K562 treated with DMSO at 1 percent for 24 hours (cell line): ENCODE measurements around the gene MAK. TPM values are rescaled to one million over a fixed set of nuclear protein-coding genes. Genes with fewer than 3 reads are reported as not detected.

Source experiments
- total RNA-seq: library from RNA; unstranded; fragments of 300-600 nt; gene quantifications from 2 replicates; pipeline ENCODE4 v1.2.3, GENCODE V29; 2022; ENCODE audit warnings: low read depth; ENCODE audit not compliant: insufficient read depth

The MAK gene, protein sequence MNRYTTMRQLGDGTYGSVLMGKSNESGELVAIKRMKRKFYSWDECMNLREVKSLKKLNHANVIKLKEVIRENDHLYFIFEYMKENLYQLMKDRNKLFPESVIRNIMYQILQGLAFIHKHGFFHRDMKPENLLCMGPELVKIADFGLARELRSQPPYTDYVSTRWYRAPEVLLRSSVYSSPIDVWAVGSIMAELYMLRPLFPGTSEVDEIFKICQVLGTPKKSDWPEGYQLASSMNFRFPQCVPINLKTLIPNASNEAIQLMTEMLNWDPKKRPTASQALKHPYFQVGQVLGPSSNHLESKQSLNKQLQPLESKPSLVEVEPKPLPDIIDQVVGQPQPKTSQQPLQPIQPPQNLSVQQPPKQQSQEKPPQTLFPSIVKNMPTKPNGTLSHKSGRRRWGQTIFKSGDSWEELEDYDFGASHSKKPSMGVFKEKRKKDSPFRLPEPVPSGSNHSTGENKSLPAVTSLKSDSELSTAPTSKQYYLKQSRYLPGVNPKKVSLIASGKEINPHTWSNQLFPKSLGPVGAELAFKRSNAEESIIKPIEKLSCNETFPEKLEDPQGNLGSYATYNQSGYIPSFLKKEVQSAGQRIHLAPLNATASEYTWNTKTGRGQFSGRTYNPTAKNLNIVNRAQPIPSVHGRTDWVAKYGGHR
- 0.46 and 0.73 TPM in 2 replicates for total RNA-seq

DNA sequence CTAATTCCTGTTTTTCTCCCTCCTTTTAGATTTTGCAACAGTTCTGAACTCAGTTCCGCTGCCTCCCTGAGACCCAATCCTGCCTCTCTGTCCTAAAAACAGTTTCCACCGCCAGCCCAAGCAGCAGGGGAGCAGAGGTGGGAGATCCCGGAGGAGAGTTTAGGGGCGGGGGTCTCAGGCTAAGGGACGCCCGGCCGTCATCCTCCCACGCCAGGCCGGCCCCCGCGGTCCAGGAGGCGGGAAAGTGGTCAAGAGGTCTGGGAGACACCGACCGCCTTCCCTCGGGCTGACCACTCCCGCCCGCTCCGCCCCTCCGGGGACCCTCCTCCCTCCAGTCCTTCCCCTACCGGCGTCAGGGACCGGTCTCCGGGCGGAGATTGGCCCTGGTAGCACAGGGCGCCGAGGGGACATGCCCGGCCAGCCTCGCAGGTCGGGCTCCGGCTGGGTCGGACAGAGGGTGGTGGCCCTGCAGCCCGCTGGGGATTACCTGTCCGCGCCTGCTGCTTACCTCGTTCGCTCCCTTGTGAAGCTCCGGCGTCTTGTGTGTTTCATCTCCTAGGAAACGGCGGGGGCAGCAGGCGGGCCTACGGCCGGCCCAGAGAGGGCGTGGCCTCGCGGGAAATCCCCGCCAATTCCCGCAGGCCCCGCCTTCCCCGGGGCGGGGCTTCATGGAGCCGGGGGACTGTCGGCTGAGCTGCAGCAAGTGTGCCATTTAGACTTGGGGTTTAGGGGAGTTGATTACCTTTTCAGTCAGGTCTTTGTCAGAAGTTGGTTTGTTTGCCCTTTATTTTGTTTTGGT lies at the start of gene MAK:
MAK (minus strand) TSS at position 545 of the 799 bp plus-strand sequence. CDS start 7,891 bp downstream, outside the sequence.

GRCh38 chr6:10886691-10887502 lies 48.6 kb upstream of the MAK start, which contains the start of gene SYCP2L:
Gene SYCP2L, plus strand, starts transcription at chr6:10887052. Its CDS starts 75 bp downstream, at chr6:10887127.

GRCh38 chr6:10747251-10747972 lies 90.9 kb downstream of the MAK start, which contains the start of gene TMEM14B:
Gene TMEM14B, plus strand, starts transcription at chr6:10747805. Its CDS starts 1,441 bp downstream, at chr6:10749246.

DNA sequence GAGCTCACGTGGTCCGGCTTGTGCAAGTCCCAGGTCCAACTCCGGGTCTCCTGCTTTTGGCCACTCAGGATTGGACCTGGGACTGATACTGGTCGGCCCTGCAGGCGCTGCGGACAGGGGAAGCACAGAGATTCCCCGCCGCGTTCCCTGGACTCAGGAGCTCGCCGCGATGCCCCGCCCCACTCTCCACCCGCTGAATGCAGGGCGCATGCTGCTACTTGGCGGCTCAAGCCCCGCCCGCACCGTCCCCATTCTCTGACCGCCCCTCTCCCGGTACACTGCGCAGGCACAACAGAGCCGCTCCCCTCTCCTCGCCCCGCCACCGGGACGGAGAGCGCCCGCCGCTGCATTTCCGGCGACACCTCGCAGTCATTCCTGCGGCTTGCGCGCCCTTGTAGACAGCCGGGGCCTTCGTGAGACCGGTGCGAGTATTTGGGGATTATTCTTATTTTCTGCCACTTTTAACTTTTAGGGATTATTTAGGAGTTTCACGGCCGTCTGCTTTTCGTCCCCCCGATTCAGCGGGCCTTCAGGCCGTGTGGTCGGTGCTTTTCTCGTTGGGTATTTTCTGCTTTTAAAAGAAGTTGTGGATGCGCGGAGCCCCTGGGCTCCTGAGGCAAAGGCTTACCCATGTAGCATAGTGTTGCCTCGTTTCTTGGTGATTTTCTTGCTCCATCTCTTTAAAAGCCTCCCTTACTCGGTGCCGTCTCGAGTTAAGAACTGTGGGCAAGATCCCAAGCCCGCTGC lies 115.3 kb downstream of the MAK start, which contains the start of gene TMEM14C:
TMEM14C (plus strand) TSS at position 251 of the 747 bp plus-strand sequence. CDS start 1,544 bp downstream, outside the sequence.

Other genes with a start within 250 kb of the MAK start
- gene C6orf52, start 143.9 kb downstream of the MAK start, total RNA-seq: 1.6 TPM in 1 of 2 replicates, not detected in the other
- gene PAK1IP1, start 143.6 kb downstream of the MAK start, total RNA-seq: 17.0 and 17.8 TPM in 2 replicates
- 227 and 284 TPM in 2 replicates for gene TMEM14C, start 115.5 kb downstream of the MAK start, total RNA-seq
- 201 and 211 TPM in 2 replicates for gene TMEM14B, start 90.7 kb downstream of the MAK start, total RNA-seq
- not detected in 2 replicates for gene GCM2, start 43.5 kb upstream of the MAK start, total RNA-seq
- 4.7 and 8.2 TPM in 2 replicates for gene SYCP2L, start 48.5 kb upstream of the MAK start, total RNA-seq
- 0.28 TPM in 1 of 2 replicates, not detected in the other for gene ELOVL2, start 205.8 kb upstream of the MAK start, total RNA-seq